Peyer's patch (tissue), 4 donors: ENCODE results near the gene ZNF496. TPM values are rescaled to one million over a fixed set of nuclear protein-coding genes. Genes with fewer than 3 reads are reported as not detected.
A peak's percentile ranks its signal among the peaks of the same experiment; 100 is the strongest.

Experiments
- DNase-seq, 3 donors: peaks; one replicate each; pipeline ENCODE4 v3.0.0-alpha.2; 2017 to 2019
- H3K27ac ChIP-seq, 4 donors: fragments of 200-600 bp; sonication (generic); one replicate each; pipeline ENCODE4 v1.5.1; 2016 to 2019
- H3K27me3 ChIP-seq, 2 donors: fragments of 200-600 bp; sonication (generic); one replicate each; pipeline ENCODE4 v1.5.1; 2019
- H3K36me3 ChIP-seq, 3 donors: fragments of 200-600 bp; sonication (generic); one replicate each; pipeline ENCODE4 v1.5.1; 2016 to 2019
- H3K4me1 ChIP-seq, 4 donors: fragments of 200-600 bp; sonication (generic); one replicate each; pipeline ENCODE4 v1.5.1; 2016 to 2019
- H3K4me3 ChIP-seq, 4 donors: fragments of 200-600 bp; sonication (generic); 1 replicate in 3 of 4; 2 replicates in 1 of 4; pipeline ENCODE4 v1.5.1; 2016 to 2019; ENCODE audit warnings: mild to moderate bottlenecking in 1 of 4
- H3K9me3 ChIP-seq, 4 donors: fragments of 200-600 bp; sonication (generic); one replicate each; pipeline ENCODE4 v1.5.1; 2016 to 2019; ENCODE audit warnings: mild to moderate bottlenecking in 1 of 4
- CTCF ChIP-seq, 6 experiments: fragments of 450-650 bp in 4 of 6; fragments of 200-600 bp in 2 of 6; sonication (generic) in 1 of 6; IDR thresholded peaks; one replicate each; pipeline ENCODE4 v1.5.1; 2017 to 2019; ENCODE audit warnings: antibody characterized with exemption in 6 of 6, mild to moderate bottlenecking in 3 of 6, moderate library complexity in 1 of 6
- POLR2A ChIP-seq, 2 donors: fragments of 450-650 bp; IDR thresholded peaks; one replicate each; pipeline ENCODE4 v1.5.1; 2017; ENCODE audit warnings: antibody characterized with exemption in 2 of 2, mild to moderate bottlenecking in 2 of 2, moderate library complexity in 2 of 2
- total RNA-seq, 4 donors: library from RNA; depleted of rRNA; stranded (reverse); fragments of >200 nt; gene quantifications; one replicate each; pipeline ENCODE4 v1.1.0, GENCODE V29; 2016

ZNF496 gene
- total RNA-seq, 4 donors from 2014 or later: 8.2 to 31.4 (median 23.5) TPM

DNA sequence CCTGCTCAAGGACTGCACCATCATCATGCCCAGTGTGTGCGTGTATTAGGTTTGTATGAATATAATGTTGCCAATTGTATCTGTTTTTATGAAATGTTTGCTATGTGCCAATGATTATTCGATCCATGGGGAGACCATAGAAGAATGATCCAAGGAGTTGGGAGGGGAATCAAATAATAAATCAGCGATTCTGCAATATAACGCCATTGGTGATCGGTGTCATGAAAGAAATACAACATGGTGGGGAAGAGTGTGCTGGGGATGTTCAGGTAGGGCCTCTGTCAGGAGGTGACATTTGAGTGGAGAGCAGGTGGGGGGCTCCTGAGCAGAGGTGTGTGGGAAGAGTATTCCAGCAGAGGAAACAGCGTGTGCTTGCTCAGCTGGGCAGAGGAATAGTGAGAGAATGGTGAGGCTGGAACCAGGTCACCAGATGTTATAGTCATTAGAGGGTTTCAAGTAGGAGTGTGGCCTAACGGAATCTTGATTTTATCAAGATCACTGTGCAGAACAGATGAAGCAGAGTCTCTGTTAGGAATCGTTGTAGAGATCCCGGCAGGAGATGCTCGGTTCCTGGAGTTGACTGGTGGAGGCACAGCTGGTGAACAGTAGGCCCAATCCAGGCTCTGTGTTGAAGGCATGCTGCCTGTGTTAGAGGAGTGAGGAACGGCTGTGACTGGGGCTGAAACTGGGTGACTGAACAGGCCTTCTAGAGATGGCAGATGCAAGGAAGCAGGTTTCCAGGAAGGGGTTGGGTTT lies 2.9 kb upstream of the ZNF496 start:
- H3K4me3 ChIP-seq: no peak overlapping the region
- no peak overlapping the region for H3K27ac ChIP-seq
- no peaks in the 10 kb centered on the region for H3K27me3 ChIP-seq
- no peak for TF ChIP-seq POLR2A (IDR thresholded peaks at IDR 0.05)
- TF ChIP-seq CTCF (IDR thresholded peaks at IDR 0.05): no peak
- DNase-seq: no peak
- peaks cover 0 to under 1% (median 0%) of the 10 kb centered on the region in 3 donors for H3K36me3 ChIP-seq
- H3K9me3 ChIP-seq: no peaks in the 10 kb centered on the region
- H3K4me1 ChIP-seq: peaks cover 0 to 24% (median 8%) of the 10 kb centered on the region in 4 donors

GRCh38 chr1:247332623-247333361 lies 1.1 kb upstream of the ZNF496 start:
- Histone ChIP-seq H3K4me3 (peak overlapping the region; percentile 75 to 99 (median 90)), H3K27ac (peak overlapping the region; percentile 75 to 94 (median 76)), H3K4me1 (peaks cover 0 to 24% (median 8%) of the 10 kb centered on the region in 4 donors), H3K9me3 (no peaks in the 10 kb centered on the region), H3K27me3 (no peaks in the 10 kb centered on the region), H3K36me3 (peaks cover 0 to 8% (median 0%) of the 10 kb centered on the region in 3 donors)
- DNase-seq: peak in 1 of 3 donors; percentile 58
- TF ChIP-seq CTCF (IDR thresholded peaks at IDR 0.05): no peak
- no peak for TF ChIP-seq POLR2A (IDR thresholded peaks at IDR 0.05)

DNA sequence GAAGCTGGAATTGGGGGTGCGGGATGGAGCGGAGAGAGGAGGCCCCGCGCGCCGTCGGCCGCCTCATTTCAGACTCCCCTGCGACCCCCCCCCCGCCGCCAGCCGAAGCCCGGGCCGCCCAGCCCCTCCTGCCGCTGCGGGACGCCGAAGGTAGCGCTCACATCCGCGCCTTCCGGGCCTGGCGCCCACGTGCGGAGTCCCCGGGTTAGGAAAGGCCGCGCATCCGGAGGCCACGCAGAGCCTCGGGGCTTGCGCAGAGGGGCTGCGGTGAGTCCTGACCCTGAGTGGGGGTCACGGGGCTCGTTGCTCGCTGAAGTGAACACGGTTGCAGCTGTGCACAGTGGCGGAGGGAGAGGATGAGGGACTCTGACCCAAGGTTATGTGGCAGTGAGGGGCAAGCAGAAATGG lies 552 bp upstream of the ZNF496 start:
- peak; percentile 58 to 78 (median 65) for DNase-seq
- TF ChIP-seq POLR2A (IDR thresholded peaks at IDR 0.05) (no peak), CTCF (IDR thresholded peaks at IDR 0.05) (no peak)

GRCh38 chr1:247331172-247331524 lies 519 bp downstream of the ZNF496 start:
- no peaks in the 10 kb centered on the region for H3K9me3 ChIP-seq
- H3K4me3 ChIP-seq: peak overlapping the region; percentile 75 to 99 (median 90)
- peak; percentile 54 to 87 (median 84) for DNase-seq
- peaks cover 0 to 24% (median 8%) of the 10 kb centered on the region in 4 donors for H3K4me1 ChIP-seq
- peak; percentile 36 to 65 for TF ChIP-seq POLR2A (IDR thresholded peaks at IDR 0.05)
- TF ChIP-seq CTCF (IDR thresholded peaks at IDR 0.05): peak in 1 of 6 experiments; percentile 7
- H3K36me3 ChIP-seq: peaks cover 0 to 8% (median 0%) of the 10 kb centered on the region in 3 donors
- H3K27ac ChIP-seq: peak overlapping the region; percentile 75 to 94 (median 76)
- H3K27me3 ChIP-seq: no peaks in the 10 kb centered on the region

More for the DNA sequence above, 552 bp upstream of the ZNF496 start:
- H3K27ac ChIP-seq: peak overlapping the region; percentile 75 to 94 (median 76)
- no peaks in the 10 kb centered on the region for H3K27me3 ChIP-seq
- peaks cover 0 to 8% (median 0%) of the 10 kb centered on the region in 3 donors for H3K36me3 ChIP-seq
- no peaks in the 10 kb centered on the region for H3K9me3 ChIP-seq
- peaks cover 0 to 24% (median 8%) of the 10 kb centered on the region in 4 donors for H3K4me1 ChIP-seq
- peak overlapping the region; percentile 75 to 99 (median 90) for H3K4me3 ChIP-seq

DNA sequence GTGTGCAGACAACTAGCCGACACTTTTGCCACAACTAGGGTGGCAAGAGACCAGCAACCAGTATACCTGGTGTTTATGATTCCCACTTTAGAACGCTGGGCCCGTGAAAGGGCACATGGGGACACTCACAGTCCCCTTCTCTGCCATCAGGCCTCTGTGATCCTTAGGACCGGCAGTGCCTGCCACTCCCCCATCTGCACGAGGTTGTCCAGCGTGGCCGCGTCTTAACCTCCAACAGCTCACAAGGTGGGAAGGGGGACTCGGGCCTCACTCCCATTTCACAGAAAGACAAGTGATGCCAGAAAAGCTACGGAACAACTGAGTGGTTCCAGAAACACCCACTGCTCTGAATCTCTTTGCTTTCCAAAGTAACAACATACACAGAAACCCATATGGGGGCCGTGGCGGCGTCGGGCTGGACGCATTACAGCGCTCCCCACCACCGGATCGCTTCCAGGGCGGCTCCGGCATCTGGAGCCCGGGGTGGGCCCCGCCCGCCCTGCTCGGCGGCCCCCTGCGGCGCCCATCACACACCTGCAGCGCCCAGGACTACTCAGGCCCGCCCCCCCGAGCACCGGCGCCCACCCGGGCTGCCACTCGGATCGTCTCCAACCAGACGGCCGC lies 1.0 kb downstream of the ZNF496 start:
- H3K27ac ChIP-seq: peak overlapping the region in 3 of 4 donors; percentile 75 to 94 (median 77)
- peaks cover 0 to 9% (median 0%) of the 10 kb centered on the region in 3 donors for H3K36me3 ChIP-seq
- no peaks in the 10 kb centered on the region for H3K9me3 ChIP-seq
- no peaks in the 10 kb centered on the region for H3K27me3 ChIP-seq
- no peak for TF ChIP-seq CTCF (IDR thresholded peaks at IDR 0.05)
- no peak for TF ChIP-seq POLR2A (IDR thresholded peaks at IDR 0.05)
- peak overlapping the region; percentile 75 to 99 (median 90) for H3K4me3 ChIP-seq
- peaks cover 0 to 24% (median 8%) of the 10 kb centered on the region in 4 donors for H3K4me1 ChIP-seq
- DNase-seq: no peak
